GM18502 (cell line): ENCODE data around the gene GLA.
A peak's percentile ranks its signal among the peaks of the same experiment; 100 is the strongest.

Source experiments
- ATAC-seq: cut with Tn5 transposase; IDR thresholded peaks from one replicate; pipeline ENCODE4 v1.9.1; 2021; ENCODE audit warnings: mild to moderate bottlenecking; ENCODE audit not compliant: unreplicated experiment, poor library complexity

GLA gene

GRCh38 chrX:101359966-101360365, 47.8 kb downstream of the GLA start:
- ATAC-seq: no peak

GRCh38 chrX:101357166-101357795, 50.4 kb downstream of the GLA start:
- peak; percentile 65 for ATAC-seq

GRCh38 chrX:101349193-101349562, 58.5 kb downstream of the GLA start:
- ATAC-seq: no peak

- ATAC-seq: peak; percentile 98
Observed at GRCh38 chrX:101348452-101349192, 59.1 kb downstream of the GLA start, which contains the start of gene TIMM8A. Gene TIMM8A (minus strand): TSS chrX:101348742. CDS start chrX:101348664, 78 bp downstream.

- no peak for ATAC-seq
Observed at GRCh38 chrX:101347859-101348451, 59.8 kb downstream of the GLA start.
